ENCODE measurements around the gene CFDP1. TPM values are rescaled to one million over a fixed set of nuclear protein-coding genes. Genes with fewer than 3 reads are reported as not detected.

The CFDP1 gene
- total RNA-seq, 2 experiments from 2014 or later, result 35.1 to 36.2 TPM

DNA sequence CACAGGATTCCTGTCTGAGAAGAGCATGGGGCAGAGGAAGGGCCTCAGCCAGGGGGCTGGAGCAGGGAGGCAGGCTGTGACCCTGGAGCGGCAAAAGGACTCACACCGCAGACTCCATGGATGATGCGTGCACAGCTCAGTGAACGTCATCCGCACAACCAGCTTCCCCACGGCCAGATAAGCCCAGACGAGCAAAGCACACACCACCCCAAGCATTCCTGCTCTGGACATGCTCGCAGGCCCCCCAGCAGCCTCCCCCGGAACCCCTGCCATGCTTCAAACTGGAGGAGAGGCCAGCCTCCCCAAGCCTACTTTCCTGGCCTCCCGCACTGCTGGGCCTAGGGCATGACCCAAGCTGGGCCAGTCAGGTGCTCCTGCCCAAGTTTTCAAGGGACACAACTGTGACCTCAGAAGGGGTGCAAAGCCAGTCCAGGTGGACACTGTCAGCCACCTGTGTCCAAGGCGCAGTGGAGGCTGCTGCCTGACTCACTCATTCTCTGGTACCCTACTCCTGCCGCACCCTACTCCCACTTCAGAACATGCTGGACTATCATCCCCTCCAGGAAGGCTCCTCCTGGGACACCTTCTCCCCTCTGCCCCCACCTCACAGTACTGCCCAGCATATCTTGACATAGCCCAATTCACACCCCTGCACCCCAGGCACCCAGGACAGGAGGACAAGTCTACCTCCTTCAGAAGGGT lies 186.6 kb downstream of the CFDP1 start:
- Mint-ChIP-seq H3K36me3 (ENCODE audit: low read depth) (no peaks in the 10 kb centered on the region), H3K27ac (no peak overlapping the region), H3K4me3 (no peak overlapping the region), H3K4me1 (no peaks in the 10 kb centered on the region), H3K9me3 (no peaks in the 10 kb centered on the region), H3K27me3 (peaks cover 25% of the 10 kb centered on the region)
- ChIA-PET CTCF (interaction anchor here (0.6 to 1.4 kb wide), 3 partner anchors 10 to 70 kb away, joined by 3 to 5 read pairs (median 4); no protein-coding TSS in a partner anchor), POLR2A (no interaction called here)
- DNase-seq, result no peak

DNA sequence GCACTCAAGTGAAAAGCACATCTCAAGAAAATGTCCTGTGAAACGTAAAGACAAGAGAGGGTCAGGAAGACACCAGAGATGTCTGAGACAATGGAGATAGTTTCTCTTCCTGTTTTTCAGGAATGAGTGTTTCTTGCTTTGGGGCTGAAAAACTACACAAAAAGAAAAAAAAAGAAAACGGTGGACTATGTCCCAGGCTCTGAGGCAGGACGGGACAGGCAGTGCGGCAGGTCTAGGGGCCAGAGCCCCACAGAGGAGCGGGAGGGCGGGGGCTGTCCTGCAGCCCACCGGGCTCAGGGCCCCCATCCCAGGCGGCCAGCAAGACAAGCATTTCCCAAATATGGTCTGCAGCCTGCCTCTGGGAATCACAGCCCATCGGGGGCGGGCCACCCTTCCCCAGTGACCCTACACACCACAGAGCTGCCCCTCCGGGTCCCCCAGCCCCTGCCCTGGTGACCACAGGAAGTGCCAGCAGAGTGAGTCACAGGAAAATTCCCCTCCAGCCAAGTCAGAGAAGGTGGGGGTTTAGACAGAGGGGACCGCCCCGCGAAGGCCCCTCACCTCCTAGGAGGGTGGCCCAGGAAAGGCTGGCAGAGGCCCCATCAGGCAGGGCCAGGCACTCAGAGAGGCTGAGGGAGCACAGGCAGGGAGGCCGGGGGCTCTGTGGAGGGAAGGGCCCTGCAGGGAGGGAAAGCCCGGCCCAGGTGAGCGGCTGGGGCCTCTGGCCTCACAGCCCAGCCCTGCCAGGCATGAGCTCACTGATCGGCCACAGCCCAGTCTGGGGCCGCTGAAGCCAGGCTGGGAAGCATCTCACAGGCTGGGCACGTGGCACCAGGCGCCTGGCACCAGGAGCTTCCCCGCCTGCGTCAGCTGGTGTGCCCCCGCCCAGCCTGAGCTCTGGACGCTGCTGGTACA lies 188.2 kb downstream of the CFDP1 start:
- Mint-ChIP-seq H3K4me3 (no peak overlapping the region), H3K27me3 (peaks cover 20% of the 10 kb centered on the region), H3K36me3 (ENCODE audit: low read depth) (no peaks in the 10 kb centered on the region), H3K27ac (no peak overlapping the region), H3K9me3 (no peaks in the 10 kb centered on the region), H3K4me1 (no peaks in the 10 kb centered on the region)
- DNase-seq, result no peak
- POLR2A ChIA-PET, result no interaction called here
- CTCF ChIA-PET, result interaction anchor here (1.6 kb wide), 1 partner anchor 12 kb away, joined by 3 read pairs; no protein-coding TSS in a partner anchor

DNA sequence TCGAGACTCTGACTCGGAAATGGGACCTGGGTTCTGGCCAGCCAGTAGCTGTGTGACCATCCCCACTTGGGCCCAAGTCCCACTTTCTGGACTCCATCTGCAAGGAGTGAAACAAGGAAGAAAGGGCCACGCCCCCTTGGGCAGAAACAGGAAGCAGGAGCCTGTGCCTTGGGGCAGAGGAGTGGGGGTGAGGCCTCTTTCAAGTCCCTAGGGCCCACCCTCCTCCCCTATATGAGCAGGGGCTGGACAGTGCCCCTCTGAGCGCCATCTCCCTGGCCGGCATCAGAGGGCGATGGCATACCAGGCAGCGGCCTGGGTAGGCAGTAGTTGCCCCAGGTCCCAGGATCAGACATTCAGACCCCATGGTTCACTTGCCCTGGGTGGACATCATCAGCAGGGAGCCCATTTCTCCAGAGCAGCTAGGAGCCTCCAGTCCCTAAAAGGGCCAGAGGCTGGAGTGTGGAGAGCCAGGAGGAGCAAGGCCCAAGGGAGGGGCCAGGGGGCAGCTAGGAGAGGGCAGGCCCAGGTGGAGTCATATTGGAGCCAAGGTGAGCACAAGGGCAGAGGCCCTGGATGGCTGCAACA lies 189.0 kb downstream of the CFDP1 start:
- DNase-seq, result no peak
- ChIA-PET CTCF (interaction anchor here (1.6 kb wide), 1 partner anchor 11 kb away, joined by 3 read pairs; no protein-coding TSS in a partner anchor), POLR2A (no interaction called here)
- Mint-ChIP-seq H3K27me3 (peaks cover 13% of the 10 kb centered on the region), H3K4me3 (no peak overlapping the region), H3K36me3 (ENCODE audit: low read depth) (no peaks in the 10 kb centered on the region), H3K27ac (no peak overlapping the region), H3K9me3 (no peaks in the 10 kb centered on the region), H3K4me1 (no peaks in the 10 kb centered on the region)

Other genes starting within 250 kb of the CFDP1 start
- gene CTRB2, start 226.3 kb downstream of the CFDP1 start, total RNA-seq, result not detected
- gene CTRB1, start 214.5 kb downstream of the CFDP1 start, total RNA-seq, result not detected
- gene BCAR1, start 181.9 kb downstream of the CFDP1 start, total RNA-seq, result not detected
- gene TMEM170A, start 31.2 kb upstream of the CFDP1 start, total RNA-seq, result 10 to 100 TPM; 30.8 to 33.9 TPM
- gene CHST6, start 61.9 kb upstream of the CFDP1 start, total RNA-seq, result not detected
- gene CHST5, start 102.6 kb upstream of the CFDP1 start, total RNA-seq, result under 1 TPM in 1 of 2 experiments, not detected in 1; 0.10 TPM
- 1 to 10 TPM; 1.9 to 2.0 TPM for gene TMEM231, start 122.7 kb upstream of the CFDP1 start, total RNA-seq
- gene GABARAPL2, start 132.9 kb upstream of the CFDP1 start, total RNA-seq, result 10 to 100 TPM; 84.9 to 86.2 TPM
- gene ADAT1, start 189.8 kb upstream of the CFDP1 start, total RNA-seq, result 10 to 100 TPM; 50.7 to 56.0 TPM
- gene KARS1, start 214.2 kb upstream of the CFDP1 start, total RNA-seq, result 100 to 1,000 TPM; 169 to 170 TPM
- gene TERF2IP, start 214.3 kb upstream of the CFDP1 start, total RNA-seq, result 10 to 100 TPM; 92.7 to 96.2 TPM
- gene CPHXL2, start 243.5 kb upstream of the CFDP1 start, total RNA-seq, result not detected

Data from activated CD4-positive, alpha-beta memory T cell treated with anti-CD3 and anti-CD28 coated beads, Interleukin-2, amount 10 ng/mL, durations not matched to agents 7 days and 5 days (primary cell).